Measurements from ENCODE around the gene KLHL6. TPM values are rescaled to one million over a fixed set of nuclear protein-coding genes. Genes with fewer than 3 reads are reported as not detected.

The KLHL6 gene
- total and polyA plus RNA-seq, 2 of the 13 experiments (the other 11 are each of a cell fraction or from before 2014, with no cell fraction given): not detected

- BruUV-seq (replicated peaks): no TSS peak
- no peak overlapping the region for H3K4me3 ChIP-seq (replicated peaks in 1 of 3; ENCODE audit: insufficient read depth in 1 of 3, low read depth in 2 of 3, low read length in 3 of 3)
- no peaks in the 10 kb centered on the region for H3K79me2 ChIP-seq (ENCODE audit: insufficient read depth, low read length)
- in situ Hi-C loops (cut with HindIII; ENCODE audit: extremely low pct_ligation_motif_present, low pct_unique_long_range_greater_than_20kb) (no loop called here), intact Hi-C loops (cut with micrococcal nuclease; ENCODE audit: unreplicated experiment) (no loop called here)
- H2AFZ ChIP-seq (ENCODE audit: low read length): no peak overlapping the region
- ATAC-seq: no peak
- no peaks in the 10 kb centered on the region for H3K9me3 ChIP-seq (ENCODE audit: low read length)
- no peak overlapping the region for H3K9ac ChIP-seq (ENCODE audit: insufficient read depth, low read depth, low read length)
- TF ChIP-seq ZNF839 (CRISPR knock-in tag; IDR thresholded peaks at IDR 0.05; ENCODE audit: borderline replicate concordance) (no peak), NONO (IDR thresholded peaks at IDR 0.05) (no peak), NONO (CRISPR knock-in tag; conservative IDR thresholded peaks at IDR 0.05) (no peak)
- 67% methylated on average over 14 of the region's 14 CpGs for WGBS (ENCODE audit: low lambda C conversion rate)
- peaks cover 1 to 10% of the 10 kb centered on the region in 2 experiments; a peak in 3 of 5 replicates for H3K27me3 ChIP-seq (ENCODE audit: control insufficient read depth in 1 of 2, insufficient read depth in 2 of 2, low read length in 2 of 2)
- no peak for FAIRE-seq
- H3K4me1 ChIP-seq (ENCODE audit: insufficient read depth, low read length): no peaks in the 10 kb centered on the region
- CTCF ChIA-PET (ENCODE audit: low intra/inter-chr PET ratio, low total read pairs): no interaction called here
- H3K27ac ChIP-seq (ENCODE audit: extremely low read length, insufficient read depth, low read length): no peak overlapping the region
- no peak for DNase-seq (ENCODE audit: low spot score)
- no peaks in the 10 kb centered on the region for H4K20me1 ChIP-seq (ENCODE audit: insufficient read depth, low read length)
- POLR2A ChIA-PET: no interaction called here
- H3K36me3 ChIP-seq (replicated peaks in 1 of 2; ENCODE audit: control insufficient read depth in 1 of 2, insufficient read depth in 2 of 2, low read length in 2 of 2): no peaks in the 10 kb centered on the region
- H3K4me2 ChIP-seq (ENCODE audit: low read depth, low read length): no peak overlapping the region
These were observed 14.8 kb downstream of the KLHL6 start for GRCh38 chr3:183540501-183541234.

DNA sequence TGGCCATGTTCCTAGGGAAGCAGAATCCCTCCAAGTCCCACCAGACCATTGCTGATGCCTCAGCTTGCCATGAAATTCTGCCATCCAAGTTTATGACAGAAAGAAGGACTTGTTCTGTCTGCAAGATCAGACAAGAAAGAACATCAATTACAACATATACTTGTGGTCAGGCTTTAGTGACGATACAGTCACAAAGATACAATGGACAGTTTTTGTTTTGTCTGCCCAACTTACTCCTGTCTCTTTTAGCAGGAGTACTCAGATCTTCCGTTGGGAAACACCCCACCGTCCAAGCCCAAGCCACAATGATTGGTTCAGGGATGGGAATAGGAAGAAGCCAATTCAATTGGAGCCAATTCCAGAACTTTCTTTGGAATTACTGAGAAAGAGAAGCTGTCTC lies 15.7 kb downstream of the KLHL6 start:
- no peaks in the 10 kb centered on the region for H4K20me1 ChIP-seq (ENCODE audit: insufficient read depth, low read length)
- no peak overlapping the region for H2AFZ ChIP-seq (ENCODE audit: low read length)
- no peak overlapping the region for H3K4me3 ChIP-seq (replicated peaks in 1 of 3; ENCODE audit: insufficient read depth in 1 of 3, low read depth in 2 of 3, low read length in 3 of 3)
- POLR2A ChIA-PET: no interaction called here
- FAIRE-seq (no peak), ATAC-seq (no peak), DNase-seq (ENCODE audit: low spot score) (no peak)
- CTCF ChIA-PET (ENCODE audit: low intra/inter-chr PET ratio, low total read pairs): no interaction called here
- H3K9ac ChIP-seq (ENCODE audit: insufficient read depth, low read depth, low read length): no peak overlapping the region
- in situ Hi-C loops (cut with HindIII; ENCODE audit: extremely low pct_ligation_motif_present, low pct_unique_long_range_greater_than_20kb) (no loop called here), intact Hi-C loops (cut with micrococcal nuclease; ENCODE audit: unreplicated experiment) (no loop called here)
- no peaks in the 10 kb centered on the region for H3K9me3 ChIP-seq (ENCODE audit: low read length)
- no peaks in the 10 kb centered on the region for H3K4me1 ChIP-seq (ENCODE audit: insufficient read depth, low read length)
- no peaks in the 10 kb centered on the region for H3K79me2 ChIP-seq (ENCODE audit: insufficient read depth, low read length)
- H3K27me3 ChIP-seq (ENCODE audit: control insufficient read depth in 1 of 2, insufficient read depth in 2 of 2, low read length in 2 of 2): peaks cover 1 to 10% of the 10 kb centered on the region in 2 experiments; a peak in 3 of 5 replicates
- no peaks in the 10 kb centered on the region for H3K36me3 ChIP-seq (replicated peaks in 1 of 2; ENCODE audit: control insufficient read depth in 1 of 2, insufficient read depth in 2 of 2, low read length in 2 of 2)
- 12% methylated on average over 3 of the region's 3 CpGs for WGBS (ENCODE audit: low lambda C conversion rate)
- BruUV-seq (replicated peaks): no TSS peak
- no peak overlapping the region for H3K27ac ChIP-seq (ENCODE audit: extremely low read length, insufficient read depth, low read length)
- no peak for TF ChIP-seq NFIB (CRISPR knock-in tag; IDR thresholded peaks at IDR 0.05; ENCODE audit: borderline replicate concordance)
- no peak for TF ChIP-seq TIGD3 (CRISPR knock-in tag; IDR thresholded peaks at IDR 0.05; ENCODE audit: borderline replicate concordance)
- H3K4me2 ChIP-seq (ENCODE audit: low read depth, low read length): no peak overlapping the region

All from HepG2 (cell line).